ENCODE results near the gene TTC34. TPM values are rescaled to one million over a fixed set of nuclear protein-coding genes. Genes with fewer than 3 reads are reported as not detected.

The TTC34 gene
- total RNA-seq, 1 experiment from 2014 or later = 0.61 TPM

DNA sequence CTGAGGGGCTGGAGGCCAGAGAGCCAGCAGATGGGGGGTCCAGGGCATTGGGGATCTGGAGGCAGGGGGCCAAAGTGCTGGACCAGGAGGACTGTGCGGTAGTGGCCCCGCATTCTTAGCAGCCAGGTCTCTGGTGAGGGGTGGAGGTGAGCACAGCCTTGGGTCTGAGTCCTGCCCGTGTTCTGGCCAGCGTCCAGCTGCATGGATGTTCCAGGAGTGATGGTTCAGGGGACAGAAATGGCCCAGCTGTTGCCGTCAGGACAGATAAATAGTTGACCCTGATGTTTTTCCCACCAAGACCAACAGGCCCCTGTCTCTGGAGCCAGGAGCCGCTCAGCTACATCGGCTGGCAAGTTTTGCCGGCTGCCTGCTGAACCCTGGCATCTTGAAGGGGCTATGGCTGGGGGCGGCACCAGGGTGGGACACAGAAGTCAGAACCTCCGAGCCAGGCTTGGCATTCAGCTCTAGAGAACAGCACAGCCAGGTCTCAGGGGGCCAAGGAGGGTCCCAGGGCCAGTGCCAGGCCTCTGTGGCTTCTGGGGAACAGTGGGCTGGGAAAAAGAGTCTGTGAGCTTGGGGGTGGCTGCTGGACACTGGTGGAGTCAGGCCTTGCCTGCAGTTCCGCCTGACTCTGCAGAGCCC is 19.4 kb upstream of the TTC34 start (continued):
- TF ChIP-seq, protein P1, sequence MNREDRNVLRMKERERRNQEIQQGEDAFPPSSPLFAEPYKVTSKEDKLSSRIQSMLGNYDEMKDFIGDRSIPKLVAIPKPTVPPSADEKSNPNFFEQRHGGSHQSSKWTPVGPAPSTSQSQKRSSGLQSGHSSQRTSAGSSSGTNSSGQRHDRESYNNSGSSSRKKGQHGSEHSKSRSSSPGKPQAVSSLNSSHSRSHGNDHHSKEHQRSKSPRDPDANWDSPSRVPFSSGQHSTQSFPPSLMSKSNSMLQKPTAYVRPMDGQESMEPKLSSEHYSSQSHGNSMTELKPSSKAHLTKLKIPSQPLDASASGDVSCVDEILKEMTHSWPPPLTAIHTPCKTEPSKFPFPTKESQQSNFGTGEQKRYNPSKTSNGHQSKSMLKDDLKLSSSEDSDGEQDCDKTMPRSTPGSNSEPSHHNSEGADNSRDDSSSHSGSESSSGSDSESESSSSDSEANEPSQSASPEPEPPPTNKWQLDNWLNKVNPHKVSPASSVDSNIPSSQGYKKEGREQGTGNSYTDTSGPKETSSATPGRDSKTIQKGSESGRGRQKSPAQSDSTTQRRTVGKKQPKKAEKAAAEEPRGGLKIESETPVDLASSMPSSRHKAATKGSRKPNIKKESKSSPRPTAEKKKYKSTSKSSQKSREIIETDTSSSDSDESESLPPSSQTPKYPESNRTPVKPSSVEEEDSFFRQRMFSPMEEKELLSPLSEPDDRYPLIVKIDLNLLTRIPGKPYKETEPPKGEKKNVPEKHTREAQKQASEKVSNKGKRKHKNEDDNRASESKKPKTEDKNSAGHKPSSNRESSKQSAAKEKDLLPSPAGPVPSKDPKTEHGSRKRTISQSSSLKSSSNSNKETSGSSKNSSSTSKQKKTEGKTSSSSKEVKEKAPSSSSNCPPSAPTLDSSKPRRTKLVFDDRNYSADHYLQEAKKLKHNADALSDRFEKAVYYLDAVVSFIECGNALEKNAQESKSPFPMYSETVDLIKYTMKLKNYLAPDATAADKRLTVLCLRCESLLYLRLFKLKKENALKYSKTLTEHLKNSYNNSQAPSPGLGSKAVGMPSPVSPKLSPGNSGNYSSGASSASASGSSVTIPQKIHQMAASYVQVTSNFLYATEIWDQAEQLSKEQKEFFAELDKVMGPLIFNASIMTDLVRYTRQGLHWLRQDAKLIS (CRISPR knock-in tag; IDR thresholded peaks at IDR 0.05; ENCODE audit: borderline replicate concordance) = no peak

DNA sequence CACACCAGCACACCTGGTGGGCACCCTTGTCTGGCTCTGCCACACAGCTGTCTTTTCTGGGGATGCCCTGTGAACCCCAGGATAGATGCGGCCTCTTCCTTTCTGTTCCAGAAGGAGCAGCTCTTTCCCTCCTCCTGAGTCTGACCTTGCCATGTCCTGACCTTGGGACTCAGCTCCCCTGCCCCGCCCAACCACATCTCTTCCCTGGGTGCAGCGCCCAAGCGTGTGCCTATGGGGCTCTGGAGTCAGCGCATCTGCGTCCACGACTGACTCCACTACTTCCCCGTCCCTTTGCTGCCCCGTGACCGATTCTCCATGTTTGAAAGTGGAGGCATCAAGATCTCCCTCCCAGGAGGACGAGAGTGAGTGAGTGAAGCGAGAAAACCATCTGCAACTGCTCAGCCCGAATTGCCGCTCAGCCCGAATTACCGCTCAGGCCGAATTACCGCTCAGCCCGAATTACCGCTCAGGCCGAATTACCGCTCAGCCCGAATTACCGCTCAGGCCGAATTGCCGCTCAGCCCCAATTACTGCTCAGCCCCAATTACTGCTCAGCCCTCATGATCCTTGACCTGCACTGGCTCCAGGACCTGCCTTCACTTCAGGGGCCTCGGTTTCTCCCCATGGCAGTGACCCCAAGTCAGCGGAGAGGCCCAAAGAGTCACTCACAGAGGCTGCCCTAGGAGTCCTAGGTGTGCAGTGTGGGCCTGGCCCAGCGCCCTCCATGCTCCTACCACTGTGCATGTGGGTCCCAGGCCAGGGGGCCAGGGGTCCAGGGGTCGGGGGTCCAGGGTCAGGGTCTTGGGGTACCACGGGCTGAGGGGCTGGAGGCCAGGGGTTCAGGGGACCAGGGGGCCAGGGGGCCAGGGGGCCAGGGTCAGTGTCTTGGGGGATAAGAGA is 18.6 kb upstream of the TTC34 start:
- H3K9me3 Mint-ChIP-seq = peaks cover 48% of the 10 kb centered on the region

More for the DNA sequence above, 18.6 kb upstream of the TTC34 start:
- no peak for DNase-seq (ENCODE audit: low spot score)
- H3K4me3 Mint-ChIP-seq = no peak overlapping the region
- CTCF ChIA-PET = no interaction called here
- no peak for ATAC-seq
- H3K4me1 Mint-ChIP-seq = no peaks in the 10 kb centered on the region
- POLR2A ChIA-PET = no interaction called here
- H3K36me3 Mint-ChIP-seq = peaks cover 32% of the 10 kb centered on the region
- H3K27me3 Mint-ChIP-seq (ENCODE audit: low read depth) = peaks cover 13% of the 10 kb centered on the region
- no peak for TF ChIP-seq FOXK1 (CRISPR knock-in tag; IDR thresholded peaks at IDR 0.05)
- no peak for TF ChIP-seq SOX15 (CRISPR knock-in tag; IDR thresholded peaks at IDR 0.05)
- TF ChIP-seq, protein P2, sequence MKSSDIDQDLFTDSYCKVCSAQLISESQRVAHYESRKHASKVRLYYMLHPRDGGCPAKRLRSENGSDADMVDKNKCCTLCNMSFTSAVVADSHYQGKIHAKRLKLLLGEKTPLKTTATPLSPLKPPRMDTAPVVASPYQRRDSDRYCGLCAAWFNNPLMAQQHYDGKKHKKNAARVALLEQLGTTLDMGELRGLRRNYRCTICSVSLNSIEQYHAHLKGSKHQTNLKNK (CRISPR knock-in tag; IDR thresholded peaks at IDR 0.05) = no peak
- no peak for TF ChIP-seq ZNF219 (CRISPR knock-in tag; IDR thresholded peaks at IDR 0.05; ENCODE audit: borderline replicate concordance)
- TF ChIP-seq JUN (CRISPR knock-in tag; IDR thresholded peaks at IDR 0.05) = no peak
- TF ChIP-seq, protein P3, sequence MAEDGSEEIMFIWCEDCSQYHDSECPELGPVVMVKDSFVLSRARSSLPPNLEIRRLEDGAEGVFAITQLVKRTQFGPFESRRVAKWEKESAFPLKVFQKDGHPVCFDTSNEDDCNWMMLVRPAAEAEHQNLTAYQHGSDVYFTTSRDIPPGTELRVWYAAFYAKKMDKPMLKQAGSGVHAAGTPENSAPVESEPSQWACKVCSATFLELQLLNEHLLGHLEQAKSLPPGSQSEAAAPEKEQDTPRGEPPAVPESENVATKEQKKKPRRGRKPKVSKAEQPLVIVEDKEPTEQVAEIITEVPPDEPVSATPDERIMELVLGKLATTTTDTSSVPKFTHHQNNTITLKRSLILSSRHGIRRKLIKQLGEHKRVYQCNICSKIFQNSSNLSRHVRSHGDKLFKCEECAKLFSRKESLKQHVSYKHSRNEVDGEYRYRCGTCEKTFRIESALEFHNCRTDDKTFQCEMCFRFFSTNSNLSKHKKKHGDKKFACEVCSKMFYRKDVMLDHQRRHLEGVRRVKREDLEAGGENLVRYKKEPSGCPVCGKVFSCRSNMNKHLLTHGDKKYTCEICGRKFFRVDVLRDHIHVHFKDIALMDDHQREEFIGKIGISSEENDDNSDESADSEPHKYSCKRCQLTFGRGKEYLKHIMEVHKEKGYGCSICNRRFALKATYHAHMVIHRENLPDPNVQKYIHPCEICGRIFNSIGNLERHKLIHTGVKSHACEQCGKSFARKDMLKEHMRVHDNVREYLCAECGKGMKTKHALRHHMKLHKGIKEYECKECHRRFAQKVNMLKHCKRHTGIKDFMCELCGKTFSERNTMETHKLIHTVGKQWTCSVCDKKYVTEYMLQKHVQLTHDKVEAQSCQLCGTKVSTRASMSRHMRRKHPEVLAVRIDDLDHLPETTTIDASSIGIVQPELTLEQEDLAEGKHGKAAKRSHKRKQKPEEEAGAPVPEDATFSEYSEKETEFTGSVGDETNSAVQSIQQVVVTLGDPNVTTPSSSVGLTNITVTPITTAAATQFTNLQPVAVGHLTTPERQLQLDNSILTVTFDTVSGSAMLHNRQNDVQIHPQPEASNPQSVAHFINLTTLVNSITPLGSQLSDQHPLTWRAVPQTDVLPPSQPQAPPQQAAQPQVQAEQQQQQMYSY (CRISPR knock-in tag; IDR thresholded peaks at IDR 0.05) = no peak
- TF ChIP-seq, protein P4, sequence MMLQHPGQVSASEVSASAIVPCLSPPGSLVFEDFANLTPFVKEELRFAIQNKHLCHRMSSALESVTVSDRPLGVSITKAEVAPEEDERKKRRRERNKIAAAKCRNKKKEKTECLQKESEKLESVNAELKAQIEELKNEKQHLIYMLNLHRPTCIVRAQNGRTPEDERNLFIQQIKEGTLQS (CRISPR knock-in tag; conservative IDR thresholded peaks at IDR 0.05) = no peak
- TF ChIP-seq, protein P5, sequence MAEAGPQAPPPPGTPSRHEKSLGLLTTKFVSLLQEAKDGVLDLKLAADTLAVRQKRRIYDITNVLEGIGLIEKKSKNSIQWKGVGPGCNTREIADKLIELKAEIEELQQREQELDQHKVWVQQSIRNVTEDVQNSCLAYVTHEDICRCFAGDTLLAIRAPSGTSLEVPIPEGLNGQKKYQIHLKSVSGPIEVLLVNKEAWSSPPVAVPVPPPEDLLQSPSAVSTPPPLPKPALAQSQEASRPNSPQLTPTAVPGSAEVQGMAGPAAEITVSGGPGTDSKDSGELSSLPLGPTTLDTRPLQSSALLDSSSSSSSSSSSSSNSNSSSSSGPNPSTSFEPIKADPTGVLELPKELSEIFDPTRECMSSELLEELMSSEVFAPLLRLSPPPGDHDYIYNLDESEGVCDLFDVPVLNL (CRISPR knock-in tag; IDR thresholded peaks at IDR 0.05; ENCODE audit: borderline replicate concordance, low read depth) = no peak
- no peak for TF ChIP-seq ZNF423 (CRISPR knock-in tag; IDR thresholded peaks at IDR 0.05)
- TF ChIP-seq, protein P6, sequence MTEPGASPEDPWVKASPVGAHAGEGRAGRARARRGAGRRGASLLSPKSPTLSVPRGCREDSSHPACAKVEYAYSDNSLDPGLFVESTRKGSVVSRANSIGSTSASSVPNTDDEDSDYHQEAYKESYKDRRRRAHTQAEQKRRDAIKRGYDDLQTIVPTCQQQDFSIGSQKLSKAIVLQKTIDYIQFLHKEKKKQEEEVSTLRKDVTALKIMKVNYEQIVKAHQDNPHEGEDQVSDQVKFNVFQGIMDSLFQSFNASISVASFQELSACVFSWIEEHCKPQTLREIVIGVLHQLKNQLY (CRISPR knock-in tag; IDR thresholded peaks at IDR 0.05) = no peak
- no peak for TF ChIP-seq MYBL2 (CRISPR knock-in tag; IDR thresholded peaks at IDR 0.05)
- TF ChIP-seq IRF2 (CRISPR knock-in tag; IDR thresholded peaks at IDR 0.05; ENCODE audit: borderline replicate concordance, low read depth) = no peak
- TF ChIP-seq, protein P7, sequence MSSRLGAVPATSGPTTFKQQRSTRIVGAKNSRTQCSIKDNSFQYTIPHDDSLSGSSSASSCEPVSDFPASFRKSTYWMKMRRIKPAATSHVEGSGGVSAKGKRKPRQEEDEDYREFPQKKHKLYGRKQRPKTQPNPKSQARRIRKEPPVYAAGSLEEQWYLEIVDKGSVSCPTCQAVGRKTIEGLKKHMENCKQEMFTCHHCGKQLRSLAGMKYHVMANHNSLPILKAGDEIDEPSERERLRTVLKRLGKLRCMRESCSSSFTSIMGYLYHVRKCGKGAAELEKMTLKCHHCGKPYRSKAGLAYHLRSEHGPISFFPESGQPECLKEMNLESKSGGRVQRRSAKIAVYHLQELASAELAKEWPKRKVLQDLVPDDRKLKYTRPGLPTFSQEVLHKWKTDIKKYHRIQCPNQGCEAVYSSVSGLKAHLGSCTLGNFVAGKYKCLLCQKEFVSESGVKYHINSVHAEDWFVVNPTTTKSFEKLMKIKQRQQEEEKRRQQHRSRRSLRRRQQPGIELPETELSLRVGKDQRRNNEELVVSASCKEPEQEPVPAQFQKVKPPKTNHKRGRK (CRISPR knock-in tag; IDR thresholded peaks at IDR 0.05; ENCODE audit: borderline replicate concordance) = no peak
- TF ChIP-seq EMX1 (CRISPR knock-in tag; IDR thresholded peaks at IDR 0.05) = no peak
- TF ChIP-seq, protein P8, sequence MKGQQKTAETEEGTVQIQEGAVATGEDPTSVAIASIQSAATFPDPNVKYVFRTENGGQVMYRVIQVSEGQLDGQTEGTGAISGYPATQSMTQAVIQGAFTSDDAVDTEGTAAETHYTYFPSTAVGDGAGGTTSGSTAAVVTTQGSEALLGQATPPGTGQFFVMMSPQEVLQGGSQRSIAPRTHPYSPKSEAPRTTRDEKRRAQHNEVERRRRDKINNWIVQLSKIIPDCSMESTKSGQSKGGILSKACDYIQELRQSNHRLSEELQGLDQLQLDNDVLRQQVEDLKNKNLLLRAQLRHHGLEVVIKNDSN (CRISPR knock-in tag; IDR thresholded peaks at IDR 0.05) = no peak
- TF ChIP-seq RELA (CRISPR knock-in tag; IDR thresholded peaks at IDR 0.05; ENCODE audit: borderline replicate concordance) = no peak
- TF ChIP-seq, protein P9, sequence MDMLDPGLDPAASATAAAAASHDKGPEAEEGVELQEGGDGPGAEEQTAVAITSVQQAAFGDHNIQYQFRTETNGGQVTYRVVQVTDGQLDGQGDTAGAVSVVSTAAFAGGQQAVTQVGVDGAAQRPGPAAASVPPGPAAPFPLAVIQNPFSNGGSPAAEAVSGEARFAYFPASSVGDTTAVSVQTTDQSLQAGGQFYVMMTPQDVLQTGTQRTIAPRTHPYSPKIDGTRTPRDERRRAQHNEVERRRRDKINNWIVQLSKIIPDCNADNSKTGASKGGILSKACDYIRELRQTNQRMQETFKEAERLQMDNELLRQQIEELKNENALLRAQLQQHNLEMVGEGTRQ (CRISPR knock-in tag; IDR thresholded peaks at IDR 0.05) = no peak
- TF ChIP-seq HMGA2 (CRISPR knock-in tag; IDR thresholded peaks at IDR 0.05) = no peak
- no peak overlapping the region for H3K27ac Mint-ChIP-seq
